ENCODE measurements around the gene ANO10. TPM values are rescaled to one million over a fixed set of nuclear protein-coding genes. Genes with fewer than 3 reads are reported as not detected.

ANO10 gene
- total RNA-seq, 1 experiment from 2014 or later = 26.6 TPM

DNA sequence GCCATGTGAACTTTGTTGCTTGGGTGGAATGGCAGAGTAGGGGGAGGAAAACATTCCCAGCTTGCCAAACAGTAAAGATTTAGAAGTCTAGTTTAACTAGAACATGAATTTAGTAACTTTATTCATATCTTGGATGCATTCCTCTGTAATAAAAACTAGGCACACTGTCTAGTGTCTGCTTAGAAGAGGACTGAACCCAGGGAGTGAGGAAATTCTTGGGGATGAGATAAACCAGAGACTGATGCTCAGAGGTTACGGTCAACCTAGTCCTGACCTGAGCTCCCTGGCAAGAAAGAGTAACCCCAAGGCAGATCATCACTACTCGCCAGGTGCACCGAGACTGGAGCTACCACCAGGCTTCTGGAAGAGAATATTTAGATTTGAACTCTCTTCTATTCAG, 277.3 kb downstream of the ANO10 start:
- peaks cover 2% of the 10 kb centered on the region for H3K36me3 ChIP-seq (ENCODE audit: control insufficient read depth, insufficient read depth, low read length)

DNA sequence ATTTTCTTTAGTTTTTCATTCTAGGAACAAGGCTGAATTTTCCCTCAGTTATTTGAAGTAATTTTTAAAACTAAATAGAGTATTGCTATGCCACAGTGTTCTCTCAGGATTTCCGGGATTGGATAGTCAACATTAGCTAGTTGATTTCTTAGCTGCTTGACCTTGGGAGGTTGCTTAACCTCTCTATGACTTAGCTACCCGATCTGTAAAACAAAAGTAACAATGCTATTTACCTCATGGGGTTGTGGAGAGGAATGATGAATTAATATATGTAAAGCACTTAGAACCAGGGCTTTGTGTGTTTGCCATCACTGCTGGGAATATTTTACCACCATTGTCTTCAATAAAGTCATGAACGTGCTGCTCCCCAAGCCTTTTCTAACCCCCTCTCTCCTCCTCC, 278.0 kb downstream of the ANO10 start:
- ChIA-PET CTCF (no interaction called here), POLR2A (no interaction called here)
- in situ Hi-C loops (cut with HindIII; ENCODE audit: low pct_unique_long_range_greater_than_20kb, low sequenced_read_pairs) = no loop called here
- ATAC-seq (no peak), DNase-seq (ENCODE audit: low read depth, low spot score) (no peak)
- Histone ChIP-seq H3K27ac (ENCODE audit: low read length) (no peak overlapping the region), H3K4me3 (ENCODE audit: low read depth in 2 of 2, low read length in 2 of 2) (no peak overlapping the region), H3K36me3 (ENCODE audit: control insufficient read depth, insufficient read depth, low read length) (peaks cover 2% of the 10 kb centered on the region), H3K27me3 (ENCODE audit: control insufficient read depth, insufficient read depth, low read length) (no peaks in the 10 kb centered on the region), H3K4me1 (ENCODE audit: control insufficient read depth, insufficient read depth, low read length) (no peaks in the 10 kb centered on the region), H3K9me3 (ENCODE audit: control insufficient read depth, insufficient read depth, low read depth, low read length) (peaks cover under 1% of the 10 kb centered on the region; the same call in 1 of the 2 replicates)
- intact Hi-C loops (cut with micrococcal nuclease; ENCODE audit: unreplicated experiment) = no loop called here
- TF ChIP-seq SIN3A (IDR thresholded peaks at IDR 0.05; ENCODE audit: borderline replicate concordance, insufficient read depth, low read depth, low read length) (no peak), TCF7L2 (IDR thresholded peaks at IDR 0.05; ENCODE audit: low read depth, low read length) (no peak), POLR2AphosphoS5 (IDR thresholded peaks at IDR 0.05; ENCODE audit: low read depth, low read length) (no peak)
- TF ChIP-seq, protein P1, sequence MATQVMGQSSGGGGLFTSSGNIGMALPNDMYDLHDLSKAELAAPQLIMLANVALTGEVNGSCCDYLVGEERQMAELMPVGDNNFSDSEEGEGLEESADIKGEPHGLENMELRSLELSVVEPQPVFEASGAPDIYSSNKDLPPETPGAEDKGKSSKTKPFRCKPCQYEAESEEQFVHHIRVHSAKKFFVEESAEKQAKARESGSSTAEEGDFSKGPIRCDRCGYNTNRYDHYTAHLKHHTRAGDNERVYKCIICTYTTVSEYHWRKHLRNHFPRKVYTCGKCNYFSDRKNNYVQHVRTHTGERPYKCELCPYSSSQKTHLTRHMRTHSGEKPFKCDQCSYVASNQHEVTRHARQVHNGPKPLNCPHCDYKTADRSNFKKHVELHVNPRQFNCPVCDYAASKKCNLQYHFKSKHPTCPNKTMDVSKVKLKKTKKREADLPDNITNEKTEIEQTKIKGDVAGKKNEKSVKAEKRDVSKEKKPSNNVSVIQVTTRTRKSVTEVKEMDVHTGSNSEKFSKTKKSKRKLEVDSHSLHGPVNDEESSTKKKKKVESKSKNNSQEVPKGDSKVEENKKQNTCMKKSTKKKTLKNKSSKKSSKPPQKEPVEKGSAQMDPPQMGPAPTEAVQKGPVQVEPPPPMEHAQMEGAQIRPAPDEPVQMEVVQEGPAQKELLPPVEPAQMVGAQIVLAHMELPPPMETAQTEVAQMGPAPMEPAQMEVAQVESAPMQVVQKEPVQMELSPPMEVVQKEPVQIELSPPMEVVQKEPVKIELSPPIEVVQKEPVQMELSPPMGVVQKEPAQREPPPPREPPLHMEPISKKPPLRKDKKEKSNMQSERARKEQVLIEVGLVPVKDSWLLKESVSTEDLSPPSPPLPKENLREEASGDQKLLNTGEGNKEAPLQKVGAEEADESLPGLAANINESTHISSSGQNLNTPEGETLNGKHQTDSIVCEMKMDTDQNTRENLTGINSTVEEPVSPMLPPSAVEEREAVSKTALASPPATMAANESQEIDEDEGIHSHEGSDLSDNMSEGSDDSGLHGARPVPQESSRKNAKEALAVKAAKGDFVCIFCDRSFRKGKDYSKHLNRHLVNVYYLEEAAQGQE (IDR thresholded peaks at IDR 0.05; ENCODE audit: insufficient read depth in 1 of 2, low read depth in 2 of 2, low read length in 1 of 2) = no peak
- TF ChIP-seq, protein P2, sequence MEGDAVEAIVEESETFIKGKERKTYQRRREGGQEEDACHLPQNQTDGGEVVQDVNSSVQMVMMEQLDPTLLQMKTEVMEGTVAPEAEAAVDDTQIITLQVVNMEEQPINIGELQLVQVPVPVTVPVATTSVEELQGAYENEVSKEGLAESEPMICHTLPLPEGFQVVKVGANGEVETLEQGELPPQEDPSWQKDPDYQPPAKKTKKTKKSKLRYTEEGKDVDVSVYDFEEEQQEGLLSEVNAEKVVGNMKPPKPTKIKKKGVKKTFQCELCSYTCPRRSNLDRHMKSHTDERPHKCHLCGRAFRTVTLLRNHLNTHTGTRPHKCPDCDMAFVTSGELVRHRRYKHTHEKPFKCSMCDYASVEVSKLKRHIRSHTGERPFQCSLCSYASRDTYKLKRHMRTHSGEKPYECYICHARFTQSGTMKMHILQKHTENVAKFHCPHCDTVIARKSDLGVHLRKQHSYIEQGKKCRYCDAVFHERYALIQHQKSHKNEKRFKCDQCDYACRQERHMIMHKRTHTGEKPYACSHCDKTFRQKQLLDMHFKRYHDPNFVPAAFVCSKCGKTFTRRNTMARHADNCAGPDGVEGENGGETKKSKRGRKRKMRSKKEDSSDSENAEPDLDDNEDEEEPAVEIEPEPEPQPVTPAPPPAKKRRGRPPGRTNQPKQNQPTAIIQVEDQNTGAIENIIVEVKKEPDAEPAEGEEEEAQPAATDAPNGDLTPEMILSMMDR (IDR thresholded peaks at IDR 0.05) = no peak
- BruUV-seq (replicated peaks) = no TSS peak

More for the DNA sequence above, 277.3 kb downstream of the ANO10 start:
- BruUV-seq (replicated peaks) = no TSS peak
- no peak for TF ChIP-seq TCF7L2 (IDR thresholded peaks at IDR 0.05; ENCODE audit: low read depth, low read length)
- TF ChIP-seq, protein P2 (IDR thresholded peaks at IDR 0.05) = no peak
- TF ChIP-seq SIN3A (IDR thresholded peaks at IDR 0.05; ENCODE audit: borderline replicate concordance, insufficient read depth, low read depth, low read length) = no peak
- Histone ChIP-seq H3K27me3 (ENCODE audit: control insufficient read depth, insufficient read depth, low read length) (no peaks in the 10 kb centered on the region), H3K9me3 (ENCODE audit: control insufficient read depth, insufficient read depth, low read depth, low read length) (no peaks in the 10 kb centered on the region), H3K4me1 (ENCODE audit: control insufficient read depth, insufficient read depth, low read length) (no peaks in the 10 kb centered on the region), H3K27ac (ENCODE audit: low read length) (no peak overlapping the region), H3K4me3 (ENCODE audit: low read depth in 2 of 2, low read length in 2 of 2) (no peak overlapping the region)
- DNase-seq (ENCODE audit: low read depth, low spot score) (no peak), ATAC-seq (no peak)
- intact Hi-C loops (cut with micrococcal nuclease; ENCODE audit: unreplicated experiment) = no loop called here
- ChIA-PET POLR2A (no interaction called here), CTCF (no interaction called here)
- in situ Hi-C loops (cut with HindIII; ENCODE audit: low pct_unique_long_range_greater_than_20kb, low sequenced_read_pairs) = no loop called here

Measured in Panc1 (cell line).